Measurements from ENCODE around the gene NUDT15. TPM values are rescaled to one million over a fixed set of nuclear protein-coding genes. Genes with fewer than 3 reads are reported as not detected.

NUDT15 gene
- total RNA-seq, 1 donor from 2014 or later: 13.7 TPM

- Mint-ChIP-seq H3K9me3 (ENCODE audit: unreplicated experiment) (peaks cover 11% of the 10 kb centered on the region), H3K36me3 (ENCODE audit: unreplicated experiment) (peaks cover 57% of the 10 kb centered on the region)
- no peak for TF ChIP-seq CTCF (IDR thresholded peaks at IDR 0.05; ENCODE audit: partially characterized antibody, unreplicated experiment)
Measured at GRCh38 chr13:48068036-48068435, 30.5 kb downstream of the NUDT15 start.

GRCh38 chr13:48068952-48069351, 31.4 kb downstream of the NUDT15 start:
- Mint-ChIP-seq H3K27ac (ENCODE audit: unreplicated experiment) (no peak overlapping the region), H3K36me3 (ENCODE audit: unreplicated experiment) (peaks cover 61% of the 10 kb centered on the region), H3K27me3 (ENCODE audit: unreplicated experiment) (peaks cover 4% of the 10 kb centered on the region), H3K4me1 (ENCODE audit: low read depth, unreplicated experiment) (no peaks in the 10 kb centered on the region), H3K9me3 (ENCODE audit: unreplicated experiment) (peaks cover 11% of the 10 kb centered on the region), H3K4me3 (ENCODE audit: unreplicated experiment) (no peak overlapping the region)
- no peak for DNase-seq
- no peak for TF ChIP-seq CTCF (IDR thresholded peaks at IDR 0.05; ENCODE audit: partially characterized antibody, unreplicated experiment)

More at GRCh38 chr13:48068036-48068435, 30.5 kb downstream of the NUDT15 start:
- no peak for DNase-seq
- H3K27ac Mint-ChIP-seq (ENCODE audit: unreplicated experiment): no peak overlapping the region
- H3K4me1 Mint-ChIP-seq (ENCODE audit: low read depth, unreplicated experiment): peaks cover 2% of the 10 kb centered on the region
- H3K4me3 Mint-ChIP-seq (ENCODE audit: unreplicated experiment): no peak overlapping the region
- peaks cover 4% of the 10 kb centered on the region for H3K27me3 Mint-ChIP-seq (ENCODE audit: unreplicated experiment)

- no peak for TF ChIP-seq CTCF (IDR thresholded peaks at IDR 0.05; ENCODE audit: partially characterized antibody, unreplicated experiment)
- H3K9me3 Mint-ChIP-seq (ENCODE audit: unreplicated experiment): peaks cover 11% of the 10 kb centered on the region
- no peaks in the 10 kb centered on the region for H3K4me1 Mint-ChIP-seq (ENCODE audit: low read depth, unreplicated experiment)
- H3K36me3 Mint-ChIP-seq (ENCODE audit: unreplicated experiment): peaks cover 62% of the 10 kb centered on the region
- DNase-seq: no peak
- H3K27me3 Mint-ChIP-seq (ENCODE audit: unreplicated experiment): peaks cover 4% of the 10 kb centered on the region
- H3K27ac Mint-ChIP-seq (ENCODE audit: unreplicated experiment): no peak overlapping the region
- H3K4me3 Mint-ChIP-seq (ENCODE audit: unreplicated experiment): no peak overlapping the region
Measured at GRCh38 chr13:48069573-48069972, 32.0 kb downstream of the NUDT15 start.

- Mint-ChIP-seq H3K9me3 (ENCODE audit: unreplicated experiment) (peaks cover 11% of the 10 kb centered on the region), H3K36me3 (ENCODE audit: unreplicated experiment) (peaks cover 67% of the 10 kb centered on the region), H3K27me3 (ENCODE audit: unreplicated experiment) (peaks cover 4% of the 10 kb centered on the region), H3K4me1 (ENCODE audit: low read depth, unreplicated experiment) (no peaks in the 10 kb centered on the region), H3K27ac (ENCODE audit: unreplicated experiment) (peak overlapping the region; percentile 12), H3K4me3 (ENCODE audit: unreplicated experiment) (no peak overlapping the region)
- no peak for DNase-seq
- TF ChIP-seq CTCF (IDR thresholded peaks at IDR 0.05; ENCODE audit: partially characterized antibody, unreplicated experiment): no peak
Measured at GRCh38 chr13:48070942-48071341, 33.4 kb downstream of the NUDT15 start.

- peak; percentile 35 for DNase-seq
- H3K9me3 Mint-ChIP-seq (ENCODE audit: unreplicated experiment): peaks cover 11% of the 10 kb centered on the region
- H3K36me3 Mint-ChIP-seq (ENCODE audit: unreplicated experiment): peaks cover 61% of the 10 kb centered on the region
- H3K27ac Mint-ChIP-seq (ENCODE audit: unreplicated experiment): peak overlapping the region; percentile 91
- H3K4me3 Mint-ChIP-seq (ENCODE audit: unreplicated experiment): peak overlapping the region; percentile 20
- TF ChIP-seq CTCF (IDR thresholded peaks at IDR 0.05; ENCODE audit: partially characterized antibody, unreplicated experiment): no peak
- no peaks in the 10 kb centered on the region for H3K4me1 Mint-ChIP-seq (ENCODE audit: low read depth, unreplicated experiment)
- H3K27me3 Mint-ChIP-seq (ENCODE audit: unreplicated experiment): peaks cover 4% of the 10 kb centered on the region
Measured at GRCh38 chr13:48072304-48072703, 34.8 kb downstream of the NUDT15 start.

Data from glutamatergic neuron (in vitro differentiated cells).